ENCODE data around the gene LPO. TPM values are rescaled to one million over a fixed set of nuclear protein-coding genes. Genes with fewer than 3 reads are reported as not detected.

LPO gene
- total RNA-seq, 2 donors from 2014 or later, result not detected

- no peak overlapping the region for H3K4me3 ChIP-seq
- no peaks in the 10 kb centered on the region for H3K9me3 ChIP-seq
- H3K27ac ChIP-seq, result no peak overlapping the region
- H3K27me3 ChIP-seq (replicated peaks; ENCODE audit: insufficient read depth), result no peaks in the 10 kb centered on the region
- H3K4me1 ChIP-seq (ENCODE audit: control insufficient read depth in 1 of 2, low read depth in 2 of 2), result no peaks in the 10 kb centered on the region
- DNase-seq (ENCODE audit: low spot score), result no peak
- no peaks in the 10 kb centered on the region for H3K36me3 ChIP-seq
- ATAC-seq (ENCODE audit: insufficient number of reproducible peaks, low FRiP score, low read depth), result no peak
- TF ChIP-seq CTCF (IDR thresholded peaks at IDR 0.05), result peak; percentile 51
These were observed 65.8 kb downstream of the LPO start for GRCh38 chr17:58303971-58304749.

- Histone ChIP-seq H3K36me3 (no peaks in the 10 kb centered on the region), H3K9me3 (no peaks in the 10 kb centered on the region), H3K4me3 (no peak overlapping the region), H3K27me3 (replicated peaks; ENCODE audit: insufficient read depth) (no peaks in the 10 kb centered on the region), H3K27ac (no peak overlapping the region), H3K4me1 (ENCODE audit: control insufficient read depth in 1 of 2, low read depth in 2 of 2) (no peaks in the 10 kb centered on the region)
- no peak for DNase-seq (ENCODE audit: low spot score)
- TF ChIP-seq CTCF (IDR thresholded peaks at IDR 0.05), result no peak
- no peak for ATAC-seq (ENCODE audit: insufficient number of reproducible peaks, low FRiP score, low read depth)
These were observed 66.5 kb downstream of the LPO start for GRCh38 chr17:58304750-58305486.

GRCh38 chr17:58305626-58306025, 67.2 kb downstream of the LPO start:
- no peak for TF ChIP-seq CTCF (IDR thresholded peaks at IDR 0.05)
- DNase-seq (ENCODE audit: low spot score) (no peak), ATAC-seq (ENCODE audit: insufficient number of reproducible peaks, low FRiP score, low read depth) (no peak)
- H3K4me3 ChIP-seq, result no peak overlapping the region
- no peaks in the 10 kb centered on the region for H3K36me3 ChIP-seq
- H3K27me3 ChIP-seq (replicated peaks; ENCODE audit: insufficient read depth), result no peaks in the 10 kb centered on the region
- H3K4me1 ChIP-seq (ENCODE audit: control insufficient read depth in 1 of 2, low read depth in 2 of 2), result no peaks in the 10 kb centered on the region
- no peak overlapping the region for H3K27ac ChIP-seq
- H3K9me3 ChIP-seq, result no peaks in the 10 kb centered on the region

- no peak for TF ChIP-seq CTCF (IDR thresholded peaks at IDR 0.05)
- Histone ChIP-seq H3K27me3 (replicated peaks; ENCODE audit: insufficient read depth) (no peaks in the 10 kb centered on the region), H3K27ac (no peak overlapping the region), H3K9me3 (no peaks in the 10 kb centered on the region), H3K4me3 (no peak overlapping the region), H3K36me3 (peaks cover 5% of the 10 kb centered on the region), H3K4me1 (ENCODE audit: control insufficient read depth in 1 of 2, low read depth in 2 of 2) (no peaks in the 10 kb centered on the region)
- no peak for ATAC-seq (ENCODE audit: insufficient number of reproducible peaks, low FRiP score, low read depth)
- no peak for DNase-seq (ENCODE audit: low spot score)
These were observed 68.0 kb downstream of the LPO start for GRCh38 chr17:58306131-58306951.
